HepG2 (cell line): ENCODE data around the gene SRXN1. TPM values are rescaled to one million over a fixed set of nuclear protein-coding genes. Genes with fewer than 3 reads are reported as not detected.

Source experiments
- ATAC-seq: fragments of 200-7000 bp; cut with Tn5 transposase; 3 replicates; pipeline ENCODE4 v1.9.1; 2020; ENCODE audit warnings: mild to moderate bottlenecking, moderate library complexity
- BruUV-seq: library from RNA; stranded (reverse); fragments of 400-500 nt; replicated peaks from 2 replicates; lab custom pipeline; 2021; lab: Mats Ljungman, UMichigan
- CTCF ChIA-PET: fragments of 300-600 bp; formaldehyde crosslinking; extraction: SDS; loops from one replicate; lab custom pipeline; 2021; ENCODE audit warnings: low total read pairs, inconsistent platforms, low intra/inter-chr PET ratio; lab: Yijun Ruan, JAX
- POLR2A ChIA-PET: fragments of 350-600 bp; sonication (Branson Sonifier 250); formaldehyde crosslinking; loops from one replicate; lab custom pipeline; 2020; ENCODE audit warnings: antibody characterized with exemption, inconsistent platforms; lab: Yijun Ruan, JAX
- DNase-seq: peaks from one replicate; pipeline ENCODE4 v3.0.0-alpha.2; 2015; ENCODE audit warnings: low spot score
- FAIRE-seq: peaks from 3 replicates; lab custom pipeline; 2011; peaks lifted over from hg19 to GRCh38; lab: Jason Lieb, UNC
- H2AFZ ChIP-seq: one replicate; pipeline ENCODE4 v1.6.1; 2011; ENCODE audit warnings: low read length, inconsistent platforms
- H3K27ac ChIP-seq: fragments of 300-600 bp; 3 replicates; pipeline ENCODE4 v1.8.0; 2011; ENCODE audit warnings: mixed run types, mild to moderate bottlenecking, mixed read lengths, low read length, inconsistent platforms; ENCODE audit not compliant: insufficient read depth; ENCODE audit errors: extremely low read length
- H3K27me3 ChIP-seq, 2 experiments: fragments of 200-600 bp in 1 of 2; 2 replicates in 1 of 2; 3 replicates in 1 of 2; pipeline versions ENCODE4 v1.6.0 to v1.8.0; 2011; ENCODE audit warnings: low read length in 2 of 2, mild to moderate bottlenecking in 2 of 2, moderate library complexity in 2 of 2, inconsistent platforms in 1 of 2; ENCODE audit not compliant: insufficient read depth in 2 of 2, control insufficient read depth in 1 of 2
- H3K36me3 ChIP-seq, 2 experiments: fragments of 200-600 bp in 1 of 2; replicated peaks in 1 of 2; 2 replicates in 1 of 2; 3 replicates in 1 of 2; pipeline versions ENCODE4 v1.5.1 to v1.8.0; 2011; ENCODE audit warnings: low read length in 2 of 2, inconsistent platforms in 1 of 2; ENCODE audit not compliant: insufficient read depth in 2 of 2, control insufficient read depth in 1 of 2
- H3K4me1 ChIP-seq: 2 replicates; pipeline ENCODE4 v1.5.1; 2012; ENCODE audit warnings: low read length, inconsistent platforms; ENCODE audit not compliant: insufficient read depth
- H3K4me2 ChIP-seq: 2 replicates; pipeline ENCODE4 v1.6.0; 2011; ENCODE audit warnings: low read depth, low read length, inconsistent platforms
- H3K4me3 ChIP-seq, 3 experiments: fragments of 200-600 bp in 1 of 3; sonication (generic), shearing (Covaris generic) in 1 of 3; replicated peaks in 1 of 3; 2 replicates each; pipeline ENCODE4 v1.5.1; 2011 to 2016; ENCODE audit warnings: low read length in 3 of 3, inconsistent platforms in 2 of 3, low read depth in 2 of 3, mild to moderate bottlenecking in 2 of 3, control low read depth in 1 of 3, mixed read lengths in 1 of 3; ENCODE audit not compliant: insufficient read depth in 1 of 3
- H3K79me2 ChIP-seq: one replicate; pipeline ENCODE4 v1.6.1; 2011; ENCODE audit warnings: low read length, inconsistent platforms; ENCODE audit not compliant: insufficient read depth
- H3K9ac ChIP-seq: 2 replicates; pipeline ENCODE4 v1.6.0; 2011; ENCODE audit warnings: mild to moderate bottlenecking, low read depth, low read length, inconsistent platforms; ENCODE audit not compliant: insufficient read depth
- H3K9me3 ChIP-seq: 2 replicates; pipeline ENCODE4 v1.5.1; 2012; ENCODE audit warnings: mild to moderate bottlenecking, low read length
- H4K20me1 ChIP-seq: 2 replicates; pipeline ENCODE4 v1.6.0; 2011; ENCODE audit warnings: inconsistent platforms, mild to moderate bottlenecking, low read length, moderate library complexity; ENCODE audit not compliant: insufficient read depth
- AHR ChIP-seq: IDR thresholded peaks from 2 replicates; pipeline ENCODE4 v1.6.1; 2018; ENCODE audit warnings: missing genetic modification reagents, missing compliant biosample characterization
- ETV5 ChIP-seq: IDR thresholded peaks from 2 replicates; pipeline ENCODE4 v1.6.1; 2018; ENCODE audit warnings: missing biosample characterization, missing genetic modification reagents, inconsistent platforms, borderline replicate concordance
- FOXJ3 ChIP-seq: sonication (generic); formaldehyde crosslinking; IDR thresholded peaks from 2 replicates; pipeline ENCODE4 v1.4.0; 2020; ENCODE audit warnings: missing genetic modification reagents, mild to moderate bottlenecking, borderline replicate concordance
- FOXK1 ChIP-seq: sonication (generic); formaldehyde crosslinking; IDR thresholded peaks from 2 replicates; pipeline ENCODE4 v1.4.0; 2020; ENCODE audit warnings: low read depth, missing genetic modification reagents, borderline replicate concordance
- JARID2 ChIP-seq: sonication (generic); formaldehyde crosslinking; IDR thresholded peaks from 2 replicates; pipeline ENCODE4 v1.8.1; 2023; ENCODE audit warnings: missing genetic modification reagents, inconsistent platforms; ENCODE audit not compliant: insufficient replicate concordance
- NFIB ChIP-seq: sonication (generic); formaldehyde crosslinking; IDR thresholded peaks from 2 replicates; pipeline ENCODE4 v1.9.0; 2021; ENCODE audit warnings: missing genetic modification reagents, mild to moderate bottlenecking, borderline replicate concordance
- NR2C2 ChIP-seq: sonication (generic); formaldehyde crosslinking; IDR thresholded peaks from 2 replicates; pipeline ENCODE4 v1.4.0; 2020; ENCODE audit warnings: missing genetic modification reagents, mild to moderate bottlenecking, moderate library complexity, borderline replicate concordance
- POLR2AphosphoS5 ChIP-seq: IDR thresholded peaks from 2 replicates; pipeline ENCODE4 v1.6.1; 2012; ENCODE audit warnings: low read depth, low read length
- POLR2G ChIP-seq: fragments of 200-400 bp; formaldehyde crosslinking; IDR thresholded peaks from 2 replicates; pipeline ENCODE4 v1.6.1; 2018; ENCODE audit warnings: mild to moderate bottlenecking, low read depth, low read length, moderate library complexity
- RXRA ChIP-seq: sonication (generic); formaldehyde crosslinking; IDR thresholded peaks from 2 replicates; pipeline ENCODE4 v1.5.1; 2020; ENCODE audit warnings: missing genetic modification reagents
- SALL1 ChIP-seq: sonication (generic); formaldehyde crosslinking; IDR thresholded peaks from 2 replicates; pipeline ENCODE4 v1.8.0; 2022; ENCODE audit warnings: mild to moderate bottlenecking, missing genetic modification reagents
- YEATS4 ChIP-seq: sonication (generic); formaldehyde crosslinking; IDR thresholded peaks from 2 replicates; pipeline ENCODE4 v1.4.0; 2020; ENCODE audit warnings: missing genetic modification reagents, borderline replicate concordance
- ZFP36 ChIP-seq: fragments of 150-350 bp; IDR thresholded peaks from 2 replicates; pipeline ENCODE4 v1.6.1; 2018; ENCODE audit warnings: borderline replicate concordance, low read length, low read depth; ENCODE audit not compliant: partially characterized antibody
- ZNF205 ChIP-seq: IDR thresholded peaks from 2 replicates; pipeline ENCODE4 v1.6.1; 2018; ENCODE audit warnings: missing biosample characterization, missing genetic modification reagents
- ZNF3 ChIP-seq: IDR thresholded peaks from 2 replicates; pipeline ENCODE4 v1.7.0; 2017; ENCODE audit warnings: inconsistent platforms
- ZNF703 ChIP-seq: sonication (generic); formaldehyde crosslinking; IDR thresholded peaks from 2 replicates; pipeline ENCODE4 v1.5.1; 2020; ENCODE audit warnings: missing genetic modification reagents, mild to moderate bottlenecking, moderate library complexity, borderline replicate concordance
- ZSCAN25 ChIP-seq: sonication (generic); formaldehyde crosslinking; IDR thresholded peaks from 2 replicates; pipeline ENCODE4 v1.8.0; 2022; ENCODE audit warnings: mild to moderate bottlenecking, missing genetic modification reagents
- WGBS: methylation state at CpG from one replicate; pipeline ENCODE4 v1.1.6; 2017; ENCODE audit warnings: low lambda C conversion rate; 5-methylcytosine and 5-hydroxymethylcytosine counted together
- in situ Hi-C: cut with HindIII; loops from 2 replicates; pipeline ENCODE4 v1.10.0; 2017; ENCODE audit warnings: low pct_unique_long_range_greater_than_20kb; ENCODE audit not compliant: extremely low pct_ligation_motif_present
- intact Hi-C: fragments of 100-400 bp; cut with micrococcal nuclease; formaldehyde crosslinking; loops from one replicate; pipeline ENCODE4 v1.10.0; 2022; ENCODE audit not compliant: unreplicated experiment
- polyA plus RNA-seq, 8 experiments: library from polyadenylated mRNA; depleted of rRNA in 3 of 8; stranded (reverse) in 7 of 8; unstranded in 1 of 8; fragments of >200 nt; fragmentation: Illumina TruSeq in 4 of 8; extraction: Trizol in 4 of 8; gene quantifications; 2 replicates each; pipeline versions ENCODE4 v1.2.1 to v1.2.3, GENCODE V29; 2011 to 2016; ENCODE audit warnings: low read depth in 4 of 8, missing spikeins in 1 of 8, mixed read lengths in 1 of 8; ENCODE audit not compliant: insufficient read depth in 1 of 8
- total RNA-seq, 5 experiments: library from RNA; depleted of rRNA; stranded (reverse); fragments of >200 nt; fragmentation: Illumina TruSeq; extraction: Trizol; gene quantifications; 2 replicates each; pipeline ENCODE4 v1.2.3, GENCODE V29; 2016; ENCODE audit warnings: low read depth in 1 of 5
- TF ChIP-seq, protein P1 (sequence below): sonication (generic); formaldehyde crosslinking; IDR thresholded peaks from 2 replicates; pipeline ENCODE4 v1.5.1; 2020; ENCODE audit warnings: mild to moderate bottlenecking, moderate library complexity, missing genetic modification reagents
- TF ChIP-seq, protein P2 (sequence below): sonication (generic); formaldehyde crosslinking; IDR thresholded peaks from 2 replicates; pipeline ENCODE4 v1.5.0; 2020; ENCODE audit warnings: mild to moderate bottlenecking, missing genetic modification reagents

Gene SRXN1
- total and polyA plus RNA-seq, 2 of the 13 experiments (the other 11 are each of a cell fraction or from before 2014, with no cell fraction given), result 29.9 to 87.7 TPM

DNA sequence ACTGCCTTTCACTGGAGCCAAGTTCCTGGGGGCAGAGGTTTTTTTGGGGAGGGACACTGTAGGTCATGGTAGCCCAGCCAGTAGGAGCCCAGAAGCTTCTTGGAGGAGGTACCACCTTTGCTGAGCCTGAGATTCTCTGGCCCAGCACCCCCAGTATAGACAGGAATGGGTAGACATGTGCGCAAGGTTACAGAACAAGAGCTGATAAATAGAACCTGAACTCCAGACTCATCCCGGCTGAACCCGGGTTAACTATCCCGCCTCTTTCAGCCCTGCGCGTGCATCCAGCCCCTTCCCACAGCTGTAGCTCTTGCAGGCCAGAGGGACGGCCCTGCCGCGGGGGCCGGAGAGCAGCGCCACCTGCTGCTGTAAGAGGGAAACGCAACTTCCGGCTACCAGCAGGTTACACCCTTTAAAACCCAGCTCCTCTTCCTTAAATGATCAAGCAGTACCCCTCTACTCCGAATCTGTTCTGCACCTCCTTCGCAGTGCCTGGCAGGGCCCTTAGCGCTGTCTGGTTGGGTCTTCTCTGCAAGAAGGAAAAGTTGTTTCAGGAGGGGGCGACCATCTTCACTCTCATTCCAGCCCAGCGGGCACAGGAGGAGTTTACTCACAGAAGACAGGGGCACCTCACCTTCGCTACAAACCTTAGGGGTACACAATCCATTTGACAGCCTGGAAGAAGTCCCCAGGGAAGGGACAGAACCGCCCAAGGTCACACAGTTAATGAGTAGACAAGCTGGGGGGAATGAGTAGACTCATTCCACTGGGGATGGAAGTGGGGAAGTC, 7.5 kb downstream of the SRXN1 start (continued):
- TF ChIP-seq AHR (CRISPR knock-in tag), result peak; percentile 90
- TF ChIP-seq ETV5 (CRISPR knock-in tag), result peak; percentile 99
- TF ChIP-seq, protein P1, sequence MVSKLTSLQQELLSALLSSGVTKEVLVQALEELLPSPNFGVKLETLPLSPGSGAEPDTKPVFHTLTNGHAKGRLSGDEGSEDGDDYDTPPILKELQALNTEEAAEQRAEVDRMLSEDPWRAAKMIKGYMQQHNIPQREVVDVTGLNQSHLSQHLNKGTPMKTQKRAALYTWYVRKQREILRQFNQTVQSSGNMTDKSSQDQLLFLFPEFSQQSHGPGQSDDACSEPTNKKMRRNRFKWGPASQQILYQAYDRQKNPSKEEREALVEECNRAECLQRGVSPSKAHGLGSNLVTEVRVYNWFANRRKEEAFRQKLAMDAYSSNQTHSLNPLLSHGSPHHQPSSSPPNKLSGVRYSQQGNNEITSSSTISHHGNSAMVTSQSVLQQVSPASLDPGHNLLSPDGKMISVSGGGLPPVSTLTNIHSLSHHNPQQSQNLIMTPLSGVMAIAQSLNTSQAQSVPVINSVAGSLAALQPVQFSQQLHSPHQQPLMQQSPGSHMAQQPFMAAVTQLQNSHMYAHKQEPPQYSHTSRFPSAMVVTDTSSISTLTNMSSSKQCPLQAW (CRISPR knock-in tag), result peak; percentile 98
- no peak for TF ChIP-seq NFIB (CRISPR knock-in tag)
- peak; percentile 92 for TF ChIP-seq SALL1 (CRISPR knock-in tag)
- peak; percentile 83; the same call in 1 of the 2 replicates for TF ChIP-seq ZNF205 (CRISPR knock-in tag)
- peak; percentile 34; the same call in 1 of the 2 replicates for TF ChIP-seq POLR2AphosphoS5
- TF ChIP-seq JARID2, result no peak

DNA sequence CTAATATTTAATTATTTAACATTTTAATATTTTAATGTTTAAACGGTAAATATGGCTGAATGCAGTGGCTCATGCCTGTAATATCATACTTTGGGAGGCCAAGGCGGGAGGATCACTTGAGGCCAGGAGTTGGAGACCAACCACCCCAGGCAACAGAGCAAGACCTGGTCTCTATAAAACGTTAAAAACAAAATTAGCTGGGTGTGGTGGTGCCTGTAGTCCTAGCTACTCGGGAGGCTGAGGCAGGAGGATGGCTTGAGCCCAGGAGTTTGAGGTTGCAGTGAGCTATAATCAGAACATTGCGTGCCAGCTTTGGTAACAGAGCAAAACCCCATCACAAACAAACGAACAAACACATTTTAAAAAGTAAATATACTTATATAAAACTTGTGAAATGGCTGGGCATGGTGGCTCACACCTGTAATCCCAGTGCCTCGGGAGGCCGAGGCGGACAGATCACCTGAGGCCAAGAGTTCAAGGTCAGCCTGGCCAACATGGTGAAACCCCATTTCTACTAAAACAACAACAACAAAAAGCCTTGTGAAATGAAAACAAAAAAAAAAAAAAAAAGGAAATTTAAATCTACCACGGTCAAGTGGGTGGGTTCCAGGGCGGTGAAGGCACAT, 8.2 kb downstream of the SRXN1 start:
- BruUV-seq, result no TSS peak
- peak overlapping the region; percentile 86 for H3K27ac ChIP-seq
- peak; percentile 41; the same call in 1 of the 2 replicates for TF ChIP-seq NR2C2
- peak; percentile 44; the same call in 1 of the 2 replicates for TF ChIP-seq ZNF3 (CRISPR knock-in tag)
- TF ChIP-seq, protein P2, sequence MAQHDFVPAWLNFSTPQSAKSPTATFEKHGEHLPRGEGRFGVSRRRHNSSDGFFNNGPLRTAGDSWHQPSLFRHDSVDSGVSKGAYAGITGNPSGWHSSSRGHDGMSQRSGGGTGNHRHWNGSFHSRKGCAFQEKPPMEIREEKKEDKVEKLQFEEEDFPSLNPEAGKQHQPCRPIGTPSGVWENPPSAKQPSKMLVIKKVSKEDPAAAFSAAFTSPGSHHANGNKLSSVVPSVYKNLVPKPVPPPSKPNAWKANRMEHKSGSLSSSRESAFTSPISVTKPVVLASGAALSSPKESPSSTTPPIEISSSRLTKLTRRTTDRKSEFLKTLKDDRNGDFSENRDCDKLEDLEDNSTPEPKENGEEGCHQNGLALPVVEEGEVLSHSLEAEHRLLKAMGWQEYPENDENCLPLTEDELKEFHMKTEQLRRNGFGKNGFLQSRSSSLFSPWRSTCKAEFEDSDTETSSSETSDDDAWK (CRISPR knock-in tag), result no peak
- no peak for TF ChIP-seq ZFP36
- 0 out of 2 replicates have a peak, but pooled peaks have one; percentile 0 for TF ChIP-seq ZNF703 (CRISPR knock-in tag)
- TF ChIP-seq FOXJ3 (CRISPR knock-in tag), result peak; percentile 47; the same call in 1 of the 2 replicates
- TF ChIP-seq FOXK1 (CRISPR knock-in tag), result 0 out of 2 replicates have a peak, but pooled peaks have one; percentile 35
- TF ChIP-seq RXRA (CRISPR knock-in tag), result peak; percentile 52
- no peak; the same call in 1 of the 2 replicates for TF ChIP-seq YEATS4 (CRISPR knock-in tag)
- no peak for TF ChIP-seq ZSCAN25
- TF ChIP-seq POLR2G, result no peak

More for the DNA sequence above, 8.2 kb downstream of the SRXN1 start:
- Histone ChIP-seq H3K4me3 (peak overlapping the region in 1 of 3 experiments; percentile 71; a peak in 2 of 6 replicates), H3K4me1 (peaks cover 53% of the 10 kb centered on the region), H2AFZ (no peak overlapping the region), H3K27me3 (no peaks in the 10 kb centered on the region), H3K36me3 (peaks cover 9 to 23% of the 10 kb centered on the region in 2 experiments), H3K9ac (peak overlapping the region; percentile 67; the same call in 1 of the 2 replicates), H3K79me2 (no peaks in the 10 kb centered on the region), H4K20me1 (peaks cover 7% of the 10 kb centered on the region), H3K9me3 (no peaks in the 10 kb centered on the region), H3K4me2 (peak overlapping the region; percentile 99)
- FAIRE-seq (peak; percentile 42), DNase-seq (no peak), ATAC-seq (no peak)
- intact Hi-C loops (loop anchor here (1.0 to 5.0 kb wide), 4 partner anchors 84 to 283 kb away; partner anchors contain the start of gene CSNK2A1), in situ Hi-C loops (loop anchor here (5.0 to 10.0 kb wide), 2 partner anchors 83 to 290 kb away; no protein-coding TSS in a partner anchor)
- WGBS, result 38% methylated on average over 11 of the region's 11 CpGs
- CTCF ChIA-PET, result interaction anchor here (2.2 to 3.0 kb wide), 2 partner anchors 23 to 83 kb away, joined by 12 to 36 read pairs; no protein-coding TSS in a partner anchor
- POLR2A ChIA-PET, result interaction anchor here (0.7 to 2.6 kb wide), 9 partner anchors 14 to 1826 kb away, joined by 3 to 19 read pairs (median 5); partner anchors contain the start of genes CSNK2A1, NRSN2, SNRPB and TRIB3
